ENCODE results near the gene SIPA1L3.

Gene SIPA1L3

DNA sequence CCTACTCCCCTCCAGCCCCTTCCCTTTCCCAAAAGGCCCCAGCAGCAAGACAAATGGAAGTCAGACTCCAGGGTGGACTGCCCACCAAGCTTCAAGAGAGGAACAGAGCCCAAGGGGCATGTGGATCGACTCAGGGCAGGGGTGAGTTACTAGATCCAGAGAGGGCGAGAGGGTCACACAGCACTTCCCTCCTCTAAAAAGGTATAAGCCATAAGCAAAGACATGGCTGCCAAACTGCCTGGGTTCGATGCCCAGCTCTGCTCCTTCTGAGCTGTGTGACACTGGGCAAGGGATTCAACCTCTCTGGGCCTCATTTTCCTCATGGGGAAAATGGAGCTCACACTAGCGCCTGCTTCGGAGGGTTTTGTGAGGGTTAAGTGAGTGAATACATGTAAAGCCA is 345.4 kb downstream of the SIPA1L3 start:
- no peak for DNase-seq

DNA sequence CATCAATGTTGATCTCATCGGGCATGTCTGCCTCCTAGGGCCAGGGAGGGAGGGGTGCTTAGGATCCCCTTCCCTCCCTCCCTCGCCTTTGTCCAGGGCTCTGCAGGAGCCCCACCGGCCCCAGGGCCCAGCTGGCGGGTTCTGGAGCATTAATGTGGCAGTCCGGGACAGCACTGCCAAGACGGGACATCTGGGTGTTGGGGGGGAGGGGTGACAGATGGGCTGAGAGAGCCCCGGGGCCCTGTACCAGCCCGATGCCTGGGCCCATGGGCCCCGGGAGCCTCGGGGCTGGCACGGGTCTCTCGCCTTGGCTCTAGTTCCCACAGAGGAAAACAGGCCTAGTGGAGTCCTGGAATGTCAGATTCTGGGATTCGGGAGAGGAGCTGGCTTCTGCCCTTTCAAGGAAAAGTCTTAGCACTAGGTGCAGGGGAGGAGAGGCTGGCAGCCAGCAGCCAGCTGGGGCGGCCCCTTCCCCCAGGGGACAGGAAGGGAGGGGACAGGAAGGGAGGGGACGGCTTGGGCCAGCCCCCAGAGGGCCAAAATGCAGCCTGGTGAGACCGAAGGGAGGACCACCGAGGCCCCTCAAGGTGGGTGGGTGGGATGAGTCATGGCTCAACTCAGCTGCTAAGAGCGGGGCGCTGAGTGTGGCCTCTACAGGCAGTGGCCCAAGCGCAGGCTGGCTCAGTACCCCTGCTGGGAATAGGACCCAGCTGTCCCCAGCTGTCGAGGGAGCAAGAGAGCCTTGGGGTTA is 346.1 kb downstream of the SIPA1L3 start:
- DNase-seq, result no peak

DNA sequence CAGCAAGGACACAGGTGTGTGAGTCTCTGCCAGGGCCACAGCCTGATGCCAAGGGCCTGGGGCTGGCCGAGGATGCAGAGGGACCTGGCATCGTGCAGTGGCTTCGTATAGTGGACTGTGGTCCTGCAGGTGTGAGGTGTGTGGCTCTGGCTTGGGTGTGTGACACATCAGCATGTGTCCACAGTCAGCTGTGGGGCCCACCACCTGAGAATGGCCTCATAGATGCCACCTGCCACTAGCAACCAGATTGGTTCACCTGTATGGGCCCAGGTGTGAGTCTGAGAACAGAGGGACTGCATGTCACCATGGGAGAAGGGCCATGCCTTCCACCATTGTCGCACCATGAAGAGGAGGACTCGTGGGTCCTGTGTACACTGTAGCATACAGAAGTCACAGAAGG is 346.8 kb downstream of the SIPA1L3 start:
- DNase-seq, result peak; percentile 62

DNA sequence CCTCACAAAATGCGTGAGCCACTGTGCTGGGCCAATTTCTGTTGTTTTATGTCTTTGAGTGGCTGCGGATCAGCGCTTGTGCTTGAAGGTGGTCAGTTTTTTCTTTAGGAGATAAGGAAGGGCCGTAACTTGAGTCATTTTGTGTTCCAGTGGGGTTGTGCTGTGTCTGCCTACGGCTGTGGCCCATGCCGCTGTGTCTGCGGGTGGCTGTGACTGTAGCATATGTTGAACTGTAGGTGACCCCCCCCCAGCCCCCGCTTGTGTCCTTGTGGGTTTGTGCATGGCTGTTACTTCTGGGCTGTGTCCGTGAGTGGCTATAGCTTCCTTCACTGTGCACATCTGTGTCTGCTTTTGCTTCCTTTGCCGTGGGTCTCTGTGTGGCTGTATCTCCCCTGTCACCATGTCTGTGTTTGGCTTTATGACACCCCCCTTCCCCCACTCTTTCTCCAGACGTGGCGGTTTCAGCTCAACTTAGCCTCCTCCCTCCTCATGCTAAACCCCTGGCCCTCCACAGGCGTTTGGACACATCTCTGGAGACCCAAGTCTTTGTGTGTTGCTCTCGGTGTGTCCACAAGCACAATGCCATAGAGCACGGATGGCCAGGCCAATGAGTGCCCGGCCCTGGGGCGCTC is 348.5 kb downstream of the SIPA1L3 start:
- peak; percentile 53 for DNase-seq

All from DMS53 (cell line).